Renal pelvis (tissue), 4 donors: Measurements from ENCODE around the gene IL17C. TPM values are rescaled to one million over a fixed set of nuclear protein-coding genes. Genes with fewer than 3 reads are reported as not detected.
"Not testable (repeated sequence)": the region's sequence is repeated elsewhere in the genome, so short reads cannot be mapped to it uniquely, and the experiment has no call there.

Experiments used
- DNase-seq: peaks from one replicate; pipeline ENCODE4 v3.0.0-alpha.2; 2013
- polyA plus RNA-seq, 3 donors: library from polyadenylated mRNA; unstranded; fragments of 120-200 nt; gene quantifications; one replicate each; pipeline ENCODE4 v1.2.1, GENCODE V29; 2013; ENCODE audit not compliant: insufficient read length in 3 of 3

The IL17C gene
- polyA plus RNA-seq, 3 donors: 0.10 TPM; not detected in 2

DNA sequence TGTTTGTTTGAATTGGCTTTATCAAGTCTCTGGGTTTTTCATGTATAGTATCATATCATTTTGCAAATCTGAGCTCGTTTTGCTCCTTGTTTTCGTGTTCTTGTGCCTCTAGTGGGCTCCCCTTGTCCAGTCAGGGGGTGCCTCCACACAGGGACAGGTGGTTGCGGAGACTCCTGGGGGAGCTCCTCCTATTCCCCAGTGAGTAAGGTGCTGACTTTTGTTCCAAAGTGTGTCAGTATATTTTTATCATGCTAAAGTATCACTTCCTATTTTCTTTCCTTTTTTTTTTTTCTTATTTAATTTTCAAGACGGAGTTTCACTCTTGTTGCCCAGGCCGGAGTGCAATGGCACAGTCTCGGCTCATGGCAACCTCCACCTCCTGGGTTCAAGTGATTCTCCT is 30.3 kb upstream of the IL17C start:
- no peak for DNase-seq

DNA sequence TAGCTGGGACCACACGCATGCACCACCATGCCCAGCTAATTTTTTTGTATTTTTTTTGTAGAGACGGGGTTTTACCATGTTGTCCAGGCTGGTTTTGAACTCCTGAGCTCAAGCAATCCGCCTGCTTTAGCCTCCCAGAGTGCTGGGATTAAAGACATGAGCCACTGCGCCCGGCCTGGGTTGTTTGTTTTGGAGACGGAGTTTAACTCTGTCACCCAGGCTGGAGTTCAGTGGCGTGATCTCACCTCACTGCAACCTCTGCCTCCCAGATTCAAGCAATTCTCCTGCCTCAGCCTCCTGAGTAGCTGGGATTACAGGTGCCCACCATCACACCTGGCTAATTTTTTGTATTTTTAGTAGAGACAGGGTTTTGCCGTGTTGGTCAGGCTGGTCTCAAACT is 28.9 kb upstream of the IL17C start:
- DNase-seq: not testable (repeated sequence)

DNA sequence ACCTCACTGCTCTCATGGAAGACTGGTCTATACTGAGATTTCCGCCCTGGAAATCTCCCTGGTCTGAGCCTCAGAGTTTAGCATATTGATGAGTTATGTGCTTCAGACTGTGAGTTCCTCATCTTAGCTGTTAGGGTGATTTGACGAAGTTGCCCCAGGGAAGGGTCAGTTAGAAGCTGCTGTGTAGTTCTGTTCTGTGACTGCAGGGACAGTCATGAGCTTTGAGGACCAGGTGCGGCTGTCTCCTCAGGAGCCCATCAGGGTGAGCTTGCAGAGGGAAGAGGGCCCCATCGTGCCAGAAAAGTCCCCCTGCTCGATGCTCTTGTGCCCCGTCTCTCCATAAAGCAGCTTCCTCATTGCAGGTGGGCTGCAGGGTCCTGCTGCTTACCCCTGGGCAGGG is 28.3 kb upstream of the IL17C start:
- DNase-seq: no peak

DNA sequence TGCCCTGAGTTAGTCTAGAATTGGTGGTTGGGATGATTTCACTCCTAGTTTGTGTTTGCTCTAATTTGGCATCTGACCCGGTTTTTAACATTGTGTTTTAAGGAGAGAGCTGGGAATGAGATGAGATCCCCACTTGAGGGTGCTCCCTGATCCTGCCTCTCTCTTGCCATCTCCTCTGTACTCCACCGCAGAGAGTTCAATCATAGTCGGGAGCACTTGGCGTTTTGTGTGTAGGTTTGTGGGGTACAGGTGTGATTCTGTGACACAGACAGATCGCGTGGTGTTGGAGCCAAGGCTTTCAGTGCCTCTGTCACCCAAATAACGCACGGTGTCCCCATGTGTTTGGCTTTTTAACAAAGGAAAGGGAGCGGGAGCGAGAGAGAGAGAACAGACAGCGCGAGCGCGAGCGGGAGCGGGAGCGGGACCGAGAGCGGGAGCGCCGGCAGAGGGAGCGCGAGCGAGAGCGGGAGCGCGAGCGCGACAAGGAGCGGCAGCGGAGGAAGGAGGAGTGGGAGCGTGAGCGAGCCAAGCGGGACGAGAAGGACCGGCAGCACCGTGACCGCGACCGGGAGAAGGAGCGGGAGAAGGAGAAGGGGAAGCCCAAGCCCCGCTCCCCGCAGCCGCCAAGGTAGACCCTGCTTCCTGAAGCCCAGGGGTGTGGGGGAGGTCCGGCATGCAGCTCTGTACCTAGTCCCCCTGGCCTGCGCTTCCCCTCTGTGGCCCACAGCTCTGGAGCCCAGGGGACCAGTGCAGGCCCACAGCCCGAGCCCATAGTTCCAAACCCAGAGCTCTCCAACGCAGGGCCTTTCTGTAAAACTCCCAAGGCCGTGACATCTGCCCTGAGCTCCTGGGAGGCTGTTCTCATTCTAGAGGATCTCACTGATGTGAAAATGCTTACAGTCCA is 27.2 kb upstream of the IL17C start:
- DNase-seq: peak; percentile 72

DNA sequence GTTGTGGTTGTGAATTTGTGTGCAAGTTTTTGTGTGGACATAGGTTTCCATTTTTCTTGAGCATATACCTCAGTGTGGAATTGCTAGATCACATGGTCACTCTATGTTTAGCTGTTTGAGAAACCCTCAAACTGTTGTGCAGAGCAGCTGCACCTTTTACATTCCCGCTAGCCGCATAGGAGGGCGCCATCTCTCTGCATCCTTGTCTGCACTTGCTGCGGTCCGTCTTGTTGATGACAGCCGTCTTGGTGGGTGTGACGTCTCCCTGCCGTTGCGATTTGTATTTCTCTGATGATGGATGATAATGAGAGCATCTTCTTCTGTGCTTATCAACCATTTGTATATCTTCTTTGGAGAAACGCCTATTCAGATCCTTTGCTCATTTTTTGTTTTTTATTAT is 25.1 kb upstream of the IL17C start:
- DNase-seq: no peak

DNA sequence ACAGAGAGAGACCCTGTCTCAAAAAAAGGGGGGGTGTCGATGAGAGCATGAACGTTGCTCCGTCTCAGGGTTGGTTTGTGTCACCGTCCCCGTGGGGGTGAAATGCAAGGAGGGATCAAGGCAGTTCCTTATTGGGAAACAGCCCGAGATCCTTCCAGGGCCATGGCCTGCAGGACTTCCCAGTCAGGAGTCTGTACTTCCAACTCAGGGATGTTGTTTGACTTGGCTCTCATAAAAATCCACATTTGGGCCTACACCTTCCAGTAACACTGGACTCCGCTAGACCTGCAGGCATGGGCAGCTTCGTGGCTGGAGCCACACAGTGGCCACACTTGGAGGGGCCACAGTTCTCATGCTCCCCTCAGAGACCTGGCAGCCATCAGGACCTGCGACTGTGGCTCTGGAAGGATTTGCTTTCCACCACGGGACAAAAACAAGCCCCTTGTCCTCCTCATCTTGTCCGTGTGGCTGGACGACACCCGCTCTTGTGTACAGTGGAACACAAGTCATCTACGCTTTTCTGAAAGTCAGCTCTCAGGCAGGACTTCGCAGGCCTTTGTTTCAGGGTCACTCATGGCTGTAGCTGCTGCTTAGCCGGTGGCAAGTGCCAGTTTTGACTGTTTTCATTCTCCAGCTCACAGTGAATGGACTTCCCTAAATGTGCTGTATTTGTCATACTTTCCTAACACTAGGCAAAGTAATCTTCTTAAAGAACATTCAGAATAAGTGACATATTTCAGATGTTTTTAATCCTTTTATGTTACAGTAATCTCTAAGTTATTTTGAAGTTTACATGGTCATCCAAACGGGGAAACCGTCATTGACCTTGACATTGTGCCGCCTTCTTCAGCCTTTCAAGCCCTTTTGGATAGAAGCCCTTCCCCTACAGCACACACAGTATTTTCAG is 24.2 kb upstream of the IL17C start:
- DNase-seq: no peak

DNA sequence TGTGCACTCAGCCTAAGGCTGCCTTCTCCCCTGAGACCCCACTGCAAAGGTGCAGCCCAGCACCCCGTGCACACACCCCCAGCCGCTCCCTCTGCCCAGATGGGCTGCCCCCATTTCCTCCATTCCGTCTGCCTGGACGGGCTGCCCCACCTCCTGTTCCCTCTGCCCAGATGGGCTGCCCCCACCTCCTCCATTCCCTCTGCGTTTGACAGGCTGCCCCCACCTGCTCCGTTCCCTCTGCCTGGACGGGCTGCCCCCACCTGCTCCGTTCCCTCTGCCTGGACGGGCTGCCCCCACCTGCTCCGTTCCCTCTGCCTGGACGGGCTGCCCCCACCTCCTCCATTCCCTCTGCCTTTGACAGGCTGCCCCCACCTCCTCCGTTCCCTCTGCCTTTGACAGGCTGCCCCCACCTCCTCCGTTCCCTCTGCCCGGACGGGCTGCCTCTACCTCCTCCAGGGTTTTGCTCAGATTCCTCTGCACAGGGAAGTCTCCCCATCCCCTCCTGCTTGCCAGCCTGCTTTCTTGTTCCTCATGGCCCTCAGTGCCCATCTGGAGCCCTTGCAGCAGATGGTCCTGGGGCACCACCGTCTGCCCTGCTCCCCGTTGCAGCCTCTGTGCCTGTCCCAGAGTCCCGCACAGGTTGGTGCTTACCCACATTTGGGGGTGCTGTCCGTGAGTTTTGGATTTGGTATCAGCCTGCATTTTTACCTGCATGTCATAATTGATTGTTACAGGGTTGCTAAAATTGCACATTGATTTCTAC is 23.4 kb upstream of the IL17C start:
- no peak for DNase-seq

DNA sequence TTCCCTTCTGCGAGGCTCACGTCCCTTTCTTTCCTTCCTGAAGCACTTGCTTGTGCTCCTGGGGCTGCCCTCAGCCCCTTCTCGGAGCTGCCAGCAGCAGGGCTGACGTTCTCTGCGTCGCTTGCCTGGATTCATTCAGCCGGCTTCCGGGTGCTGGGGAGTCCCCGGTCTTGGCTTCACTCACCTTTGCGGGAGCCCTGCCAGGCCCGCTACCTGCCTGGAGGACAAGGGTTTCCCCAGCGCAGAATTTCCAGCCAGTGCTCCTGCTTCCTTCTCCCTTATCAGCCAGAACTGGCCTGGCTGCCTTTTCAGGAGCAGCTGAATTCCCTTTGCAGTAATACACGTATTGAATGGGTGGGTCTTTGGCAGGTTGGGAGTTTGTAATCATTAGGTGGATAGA is 22.1 kb upstream of the IL17C start:
- no peak for DNase-seq

DNA sequence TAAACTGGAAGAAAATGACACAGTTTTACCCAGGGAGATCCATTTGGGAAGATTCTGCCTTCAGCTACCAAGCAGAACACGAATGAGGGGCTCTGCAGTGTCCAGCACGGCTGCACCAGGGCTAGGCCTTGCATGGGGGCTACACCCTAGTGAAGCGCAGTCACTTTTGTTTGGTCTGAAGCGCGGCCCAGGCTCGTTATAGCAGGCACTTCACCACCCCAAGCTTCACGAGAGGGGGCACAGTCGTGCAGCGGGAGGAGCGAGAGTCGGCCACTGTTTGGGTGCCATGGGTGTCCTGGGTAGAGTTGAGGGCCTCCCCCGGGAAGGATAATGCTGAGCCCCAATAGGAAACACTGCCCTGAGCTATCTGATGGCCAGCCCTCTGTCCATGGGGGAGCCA is 21.6 kb upstream of the IL17C start:
- DNase-seq: no peak

DNA sequence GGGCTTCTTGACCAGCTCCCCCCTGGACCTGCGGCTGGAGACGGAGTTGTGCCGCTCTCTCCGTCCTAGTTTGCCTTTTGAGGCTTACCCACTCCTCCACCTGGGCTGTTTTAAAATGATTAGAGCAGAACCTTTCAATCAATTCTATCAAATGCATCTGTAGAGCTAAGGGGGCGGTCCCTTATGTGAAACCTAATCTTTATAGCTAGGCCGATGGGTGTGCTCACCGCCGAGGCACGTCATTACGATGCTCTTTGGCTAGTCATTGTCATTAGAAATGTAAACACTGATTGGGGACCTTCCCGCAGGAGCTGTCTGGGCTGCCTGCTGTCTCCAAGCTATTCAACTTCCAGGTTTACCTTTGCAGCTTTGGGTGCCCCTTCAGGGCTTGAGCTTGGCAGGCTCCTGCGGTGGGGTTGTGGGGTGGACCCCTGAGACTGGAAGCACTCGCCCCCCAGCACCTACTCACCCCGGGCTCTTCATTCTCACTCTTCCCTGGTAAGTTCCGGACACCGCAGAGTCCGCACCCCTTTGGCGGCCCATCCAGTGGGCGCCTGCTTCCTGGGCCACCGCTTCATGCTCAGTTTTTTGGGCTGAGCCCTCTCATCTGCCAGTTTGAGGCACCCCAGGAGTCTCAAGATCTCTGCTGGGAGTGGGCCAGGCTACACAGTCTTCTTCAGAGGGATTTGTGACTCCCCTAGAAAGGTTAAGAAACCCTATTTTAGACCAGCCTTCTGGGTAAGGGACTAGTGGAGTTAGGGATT is 20.9 kb upstream of the IL17C start:
- no peak for DNase-seq

DNA sequence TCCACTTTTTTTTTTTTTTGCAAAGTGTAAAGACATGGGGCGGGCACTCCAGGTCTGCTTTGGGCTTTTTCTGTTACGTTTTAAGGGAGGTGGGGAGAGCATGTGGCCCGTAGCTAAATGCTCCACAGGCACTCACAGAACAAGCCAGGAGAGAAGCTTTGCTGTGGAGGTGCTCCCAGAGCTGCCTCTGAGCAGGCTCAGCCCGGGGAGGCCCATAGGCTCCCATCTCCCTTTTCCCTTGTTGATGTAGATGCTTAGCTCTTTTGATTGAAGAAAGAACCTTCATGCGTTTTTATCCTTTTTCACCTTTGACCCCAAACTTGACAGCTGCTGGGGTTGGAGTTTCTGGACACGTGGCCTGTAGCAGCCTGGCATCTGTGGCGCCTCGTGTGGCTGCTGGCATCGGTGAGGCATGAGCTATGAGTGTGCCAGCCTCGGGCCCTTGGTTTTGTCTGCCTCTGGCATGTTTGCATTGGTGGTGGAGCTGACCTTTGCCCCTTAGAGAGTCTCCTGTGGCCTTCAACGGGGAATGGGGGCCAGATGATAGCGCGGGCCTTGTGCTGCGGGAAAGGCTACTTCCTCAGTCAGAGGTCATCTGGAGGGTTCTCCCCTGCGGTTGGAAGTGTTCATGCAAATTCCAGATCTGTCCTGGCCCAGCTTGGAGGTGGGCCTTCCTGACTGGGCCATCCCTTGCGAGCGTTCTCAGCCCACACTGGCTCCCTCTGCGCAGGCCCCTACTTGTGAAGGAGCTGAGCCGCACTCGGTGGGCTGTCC is 20.0 kb upstream of the IL17C start:
- no peak for DNase-seq

DNA sequence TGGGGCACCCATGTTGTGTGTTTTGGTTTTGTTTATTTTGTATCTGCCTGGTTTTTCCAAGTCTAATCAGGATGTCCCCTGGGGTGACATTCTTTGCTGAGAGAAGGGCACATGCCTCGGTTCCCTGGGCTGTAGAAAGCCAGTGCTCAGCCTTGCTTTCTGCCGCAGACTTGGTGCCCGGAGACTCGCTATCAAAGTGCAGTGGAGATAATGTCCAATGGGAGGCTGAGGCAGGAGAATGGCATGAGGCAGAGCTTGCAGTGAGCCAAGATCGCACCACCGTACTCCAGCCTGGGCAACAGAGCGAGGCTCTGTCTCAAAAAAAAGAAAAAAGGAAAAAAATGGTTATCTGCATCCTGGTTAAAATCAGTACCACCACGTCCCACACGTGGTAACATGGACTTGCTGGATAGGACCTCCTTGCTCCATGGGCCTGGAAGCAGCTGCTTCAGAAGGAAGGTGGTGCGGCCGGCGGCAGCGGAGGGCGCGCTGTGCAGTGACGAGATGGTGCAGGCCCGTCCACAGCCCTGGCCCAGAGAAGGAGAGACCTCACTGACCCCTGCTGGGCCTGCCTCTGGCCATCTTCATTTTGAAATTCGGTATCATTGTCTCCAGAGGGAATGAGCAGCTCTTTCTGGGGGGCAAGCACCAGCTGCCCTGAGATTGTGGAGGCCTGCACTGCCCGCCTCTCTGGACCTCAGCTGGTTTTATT is 19.3 kb upstream of the IL17C start:
- no peak for DNase-seq

DNA sequence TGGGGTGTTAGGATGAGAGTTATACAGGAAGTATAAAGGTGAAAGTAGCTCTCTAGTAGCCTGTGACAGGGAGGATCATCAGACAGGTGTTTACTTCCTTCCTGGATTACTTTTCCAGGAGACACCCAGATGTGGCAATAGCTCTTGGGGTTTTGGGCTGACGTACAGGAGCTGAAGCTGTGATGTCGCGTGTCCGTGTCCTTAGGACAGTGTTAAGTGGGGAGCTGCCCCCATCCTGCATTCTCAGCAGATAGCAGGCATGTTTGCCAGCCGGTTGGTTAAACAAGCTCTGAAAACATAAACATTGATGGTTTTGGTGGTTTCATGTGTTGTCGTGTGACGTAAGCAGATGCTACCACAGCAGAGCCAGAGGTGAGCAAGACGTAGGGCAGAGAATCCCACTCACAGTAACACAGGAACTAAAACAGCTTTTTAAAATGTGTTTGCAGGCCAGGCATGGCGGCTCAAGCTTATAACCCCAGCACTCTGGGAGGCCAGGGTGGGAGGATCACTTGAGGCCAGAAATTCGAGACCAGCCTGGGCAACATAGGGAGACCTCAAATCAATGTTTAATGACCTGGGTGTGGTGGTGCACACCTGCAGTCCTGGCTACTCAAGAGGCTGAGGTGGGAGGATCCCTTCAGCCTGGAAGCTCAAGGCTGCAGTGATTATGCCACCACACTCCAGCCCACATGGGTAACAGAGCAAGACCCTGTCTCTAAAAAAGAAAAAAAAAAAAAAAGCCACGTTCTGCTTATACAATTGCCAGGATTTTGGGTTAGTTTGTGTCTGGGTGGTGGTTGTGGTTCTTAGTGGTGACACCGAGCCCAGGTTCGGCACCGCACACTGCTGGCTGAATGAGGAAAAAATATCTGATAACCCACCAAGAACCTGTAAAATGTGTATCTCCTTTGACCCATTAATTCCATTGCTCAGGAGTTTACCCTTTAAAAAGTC is 18.2 kb upstream of the IL17C start:
- DNase-seq: no peak

DNA sequence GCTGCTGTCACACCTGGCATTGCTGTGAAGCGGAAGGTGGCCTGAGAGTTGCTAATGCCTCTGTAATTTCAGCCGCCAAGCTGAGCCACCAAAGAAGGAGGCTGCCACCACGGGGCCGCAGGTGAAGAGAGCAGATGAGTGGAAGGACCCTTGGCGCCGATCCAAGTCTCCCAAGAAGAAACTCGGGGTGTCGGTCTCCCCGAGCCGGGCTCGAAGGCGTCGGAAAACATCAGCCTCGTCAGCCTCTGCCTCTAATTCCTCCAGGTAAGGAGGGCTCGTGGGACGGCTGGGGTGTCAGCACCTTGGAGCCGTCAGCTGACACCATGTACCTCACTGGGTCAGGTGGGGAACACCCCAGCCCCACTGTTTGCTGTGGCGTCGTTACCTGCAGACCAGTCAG is 16.2 kb upstream of the IL17C start:
- no peak for DNase-seq

DNA sequence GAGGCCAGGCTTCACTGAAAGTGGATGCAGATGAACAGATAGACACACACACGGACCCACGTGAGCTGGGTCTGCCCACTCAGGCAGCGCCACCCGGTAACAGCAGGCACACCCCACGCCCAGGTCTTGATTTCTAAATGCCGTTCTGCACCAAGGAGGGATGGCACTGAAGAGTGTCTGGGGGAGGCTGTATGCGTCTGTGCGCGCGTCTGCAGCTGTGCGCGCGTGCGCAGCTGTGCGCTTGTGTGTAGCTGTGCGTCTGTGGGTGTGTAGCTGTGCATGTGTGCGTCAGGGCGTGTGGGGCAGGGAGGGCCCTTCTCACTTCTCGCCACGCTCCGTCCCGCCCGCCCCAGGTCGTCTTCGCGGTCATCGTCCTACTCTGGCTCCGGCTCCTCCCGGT is 15.5 kb upstream of the IL17C start:
- no peak for DNase-seq

DNA sequence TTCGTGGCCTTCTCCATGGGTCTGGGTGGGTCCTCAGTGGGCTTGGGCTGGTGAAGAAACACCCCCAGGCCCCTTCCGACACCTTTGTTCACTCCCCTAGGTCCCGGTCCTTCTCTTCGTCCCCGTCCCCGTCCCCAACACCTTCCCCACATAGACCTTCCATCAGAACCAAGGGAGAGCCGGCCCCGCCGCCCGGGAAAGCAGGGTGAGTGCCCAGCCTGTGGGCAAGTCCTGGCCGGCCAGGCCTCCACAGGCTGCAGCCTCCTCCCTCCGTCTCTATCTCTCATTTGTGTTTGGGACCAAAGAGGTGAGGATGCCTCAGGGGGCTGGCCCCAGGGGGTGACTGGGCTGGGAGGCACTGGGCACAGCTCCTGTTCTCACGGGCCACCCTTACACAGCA is 14.5 kb upstream of the IL17C start:
- no peak for DNase-seq

DNA sequence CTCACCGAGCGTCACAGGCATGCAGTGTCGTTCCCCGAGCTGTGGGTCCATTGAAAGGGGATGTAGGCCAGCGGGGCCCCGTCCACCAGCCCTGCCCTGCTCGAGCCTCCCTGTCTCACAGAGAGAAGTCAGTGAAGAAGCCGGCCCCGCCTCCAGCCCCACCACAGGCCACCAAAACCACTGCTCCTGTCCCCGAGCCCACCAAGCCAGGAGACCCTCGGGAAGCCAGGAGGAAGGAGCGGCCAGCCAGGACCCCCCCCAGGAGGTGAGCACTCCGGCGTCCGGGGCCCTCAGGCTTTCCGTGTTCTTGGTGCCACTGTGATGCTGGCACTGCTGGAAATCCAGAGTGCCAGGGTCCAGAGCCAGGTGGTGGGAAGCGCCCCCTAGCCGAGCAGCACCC is 13.9 kb upstream of the IL17C start:
- no peak for DNase-seq

DNA sequence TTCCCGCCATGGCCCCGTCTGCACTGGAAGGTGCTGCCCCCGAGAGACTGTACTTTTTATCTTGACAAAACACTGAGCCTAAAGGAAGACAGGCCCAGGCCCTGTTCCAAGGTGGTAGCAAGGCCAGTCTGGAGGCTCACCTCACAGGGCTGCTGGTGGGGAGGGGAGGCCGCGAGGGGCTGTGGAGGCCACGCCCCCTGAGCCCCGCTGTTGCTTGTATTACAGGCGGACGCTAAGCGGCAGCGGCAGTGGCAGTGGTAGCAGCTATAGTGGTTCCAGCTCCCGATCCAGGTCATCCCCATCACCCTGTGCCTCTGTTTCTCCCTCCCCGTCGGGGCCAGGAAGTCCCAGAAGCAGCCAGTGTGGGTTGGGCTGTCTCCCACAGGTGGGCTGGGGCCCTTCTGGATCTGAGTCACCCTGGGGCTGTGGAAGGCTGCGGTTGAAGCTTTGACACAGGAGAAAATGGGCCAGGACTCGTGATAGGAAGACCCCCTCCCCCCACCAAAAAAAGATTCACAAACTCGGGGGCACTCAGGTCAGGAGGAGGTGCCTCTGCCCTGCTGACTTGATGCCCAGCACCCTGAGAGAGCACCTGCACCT is 13.3 kb upstream of the IL17C start:
- no peak for DNase-seq
